Measurements from ENCODE around the gene ELN. TPM values are rescaled to one million over a fixed set of nuclear protein-coding genes. Genes with fewer than 3 reads are reported as not detected.
"Not testable (repeated sequence)": the region's sequence is repeated elsewhere in the genome, so short reads cannot be mapped to it uniquely, and the experiment has no call there.

Gene ELN
- total RNA-seq, 2 donors from 2014 or later, result not detected

GRCh38 chr7:74044366-74045350 is 16.7 kb downstream of the ELN start:
- Mint-ChIP-seq H3K4me1 (no peaks in the 10 kb centered on the region), H3K36me3 (ENCODE audit: low read depth) (no peaks in the 10 kb centered on the region), H3K27ac (no peak overlapping the region), H3K27me3 (peaks cover 14% of the 10 kb centered on the region), H3K4me3 (no peak overlapping the region)
- DNase-seq (no peak), ATAC-seq (no peak)
- H3K9me3 ChIP-seq (ENCODE audit: control insufficient read depth, low read length, poor library complexity, severe bottlenecking), result no peaks in the 10 kb centered on the region

GRCh38 chr7:74046581-74046980 is 18.6 kb downstream of the ELN start:
- ATAC-seq; H3K27me3 Mint-ChIP-seq; DNase-seq; H3K4me1 Mint-ChIP-seq; H3K27ac Mint-ChIP-seq; H3K4me3 Mint-ChIP-seq; H3K36me3 Mint-ChIP-seq (ENCODE audit: low read depth); H3K9me3 ChIP-seq (ENCODE audit: control insufficient read depth, low read length, poor library complexity, severe bottlenecking): not testable (repeated sequence)

GRCh38 chr7:74047804-74048380 is 19.9 kb downstream of the ELN start:
- H3K36me3 Mint-ChIP-seq (ENCODE audit: low read depth), result no peaks in the 10 kb centered on the region
- ATAC-seq, result no peak

GRCh38 chr7:74048999-74049599 is 21.1 kb downstream of the ELN start:
- no peak overlapping the region for H3K27ac Mint-ChIP-seq

More at GRCh38 chr7:74047804-74048380, 19.9 kb downstream of the ELN start:
- Mint-ChIP-seq H3K4me3 (no peak overlapping the region), H3K4me1 (no peaks in the 10 kb centered on the region), H3K27me3 (peaks cover 6% of the 10 kb centered on the region), H3K27ac (no peak overlapping the region)
- no peaks in the 10 kb centered on the region for H3K9me3 ChIP-seq (ENCODE audit: control insufficient read depth, low read length, poor library complexity, severe bottlenecking)
- no peak for DNase-seq

GRCh38 chr7:74049997-74050798 is 22.2 kb downstream of the ELN start:
- DNase-seq, result no peak
- Mint-ChIP-seq H3K27me3 (no peaks in the 10 kb centered on the region), H3K36me3 (ENCODE audit: low read depth) (no peaks in the 10 kb centered on the region)

More at GRCh38 chr7:74048999-74049599, 21.1 kb downstream of the ELN start:
- Mint-ChIP-seq H3K4me3 (no peak overlapping the region), H3K27me3 (no peaks in the 10 kb centered on the region), H3K4me1 (no peaks in the 10 kb centered on the region), H3K36me3 (ENCODE audit: low read depth) (no peaks in the 10 kb centered on the region)
- no peaks in the 10 kb centered on the region for H3K9me3 ChIP-seq (ENCODE audit: control insufficient read depth, low read length, poor library complexity, severe bottlenecking)
- no peak for ATAC-seq
- no peak for DNase-seq

GRCh38 chr7:74051193-74051592 is 23.2 kb downstream of the ELN start:
- no peak overlapping the region for H3K4me3 Mint-ChIP-seq
- DNase-seq, result no peak
- H3K9me3 ChIP-seq (ENCODE audit: control insufficient read depth, low read length, poor library complexity, severe bottlenecking), result no peaks in the 10 kb centered on the region
- H3K27ac Mint-ChIP-seq, result no peak overlapping the region
- H3K36me3 Mint-ChIP-seq (ENCODE audit: low read depth), result no peaks in the 10 kb centered on the region
- no peaks in the 10 kb centered on the region for H3K27me3 Mint-ChIP-seq
- no peaks in the 10 kb centered on the region for H3K4me1 Mint-ChIP-seq
- ATAC-seq, result no peak

More at GRCh38 chr7:74049997-74050798, 22.2 kb downstream of the ELN start:
- H3K27ac Mint-ChIP-seq, result no peak overlapping the region
- H3K4me3 Mint-ChIP-seq, result no peak overlapping the region
- no peaks in the 10 kb centered on the region for H3K9me3 ChIP-seq (ENCODE audit: control insufficient read depth, low read length, poor library complexity, severe bottlenecking)
- no peaks in the 10 kb centered on the region for H3K4me1 Mint-ChIP-seq
- no peak for ATAC-seq

GRCh38 chr7:74051629-74052410 is 23.8 kb downstream of the ELN start:
- no peaks in the 10 kb centered on the region for H3K27me3 Mint-ChIP-seq
- H3K4me3 Mint-ChIP-seq, result no peak overlapping the region
- H3K9me3 ChIP-seq (ENCODE audit: control insufficient read depth, low read length, poor library complexity, severe bottlenecking), result no peaks in the 10 kb centered on the region
- no peaks in the 10 kb centered on the region for H3K4me1 Mint-ChIP-seq
- H3K27ac Mint-ChIP-seq, result no peak overlapping the region
- ATAC-seq, result no peak
- DNase-seq, result no peak
- no peaks in the 10 kb centered on the region for H3K36me3 Mint-ChIP-seq (ENCODE audit: low read depth)

GRCh38 chr7:74052628-74053027 is 24.7 kb downstream of the ELN start:
- H3K4me1 Mint-ChIP-seq, result no peaks in the 10 kb centered on the region
- H3K4me3 Mint-ChIP-seq, result no peak overlapping the region
- ATAC-seq (no peak), DNase-seq (no peak)
- H3K27me3 Mint-ChIP-seq, result peaks cover under 1% of the 10 kb centered on the region
- no peaks in the 10 kb centered on the region for H3K9me3 ChIP-seq (ENCODE audit: control insufficient read depth, low read length, poor library complexity, severe bottlenecking)
- H3K36me3 Mint-ChIP-seq (ENCODE audit: low read depth), result no peaks in the 10 kb centered on the region
- H3K27ac Mint-ChIP-seq, result no peak overlapping the region

GRCh38 chr7:74053589-74054186 is 25.7 kb downstream of the ELN start:
- peaks cover 2% of the 10 kb centered on the region for H3K36me3 Mint-ChIP-seq (ENCODE audit: low read depth)

GRCh38 chr7:74056096-74056915 is 28.3 kb downstream of the ELN start:
- Mint-ChIP-seq H3K27me3 (peaks cover 12% of the 10 kb centered on the region), H3K36me3 (ENCODE audit: low read depth) (peaks cover 2% of the 10 kb centered on the region), H3K4me3 (no peak overlapping the region), H3K27ac (no peak overlapping the region), H3K4me1 (peaks cover 3% of the 10 kb centered on the region)
- H3K9me3 ChIP-seq (ENCODE audit: control insufficient read depth, low read length, poor library complexity, severe bottlenecking), result no peaks in the 10 kb centered on the region
- ATAC-seq (no peak), DNase-seq (no peak)

More at GRCh38 chr7:74053589-74054186, 25.7 kb downstream of the ELN start:
- Mint-ChIP-seq H3K27ac (no peak overlapping the region), H3K4me1 (peaks cover 3% of the 10 kb centered on the region), H3K27me3 (peaks cover 11% of the 10 kb centered on the region), H3K4me3 (no peak overlapping the region)
- H3K9me3 ChIP-seq (ENCODE audit: control insufficient read depth, low read length, poor library complexity, severe bottlenecking), result no peaks in the 10 kb centered on the region
- DNase-seq (no peak), ATAC-seq (no peak)

- ATAC-seq (no peak), DNase-seq (no peak)
- H3K27me3 Mint-ChIP-seq, result peaks cover 12% of the 10 kb centered on the region
- H3K4me3 Mint-ChIP-seq, result no peak overlapping the region
- H3K36me3 Mint-ChIP-seq (ENCODE audit: low read depth), result peaks cover 2% of the 10 kb centered on the region
- H3K9me3 ChIP-seq (ENCODE audit: control insufficient read depth, low read length, poor library complexity, severe bottlenecking), result no peaks in the 10 kb centered on the region
- peak overlapping the region; percentile 70 for H3K27ac Mint-ChIP-seq
- peaks cover 8% of the 10 kb centered on the region for H3K4me1 Mint-ChIP-seq
Observed at GRCh38 chr7:74057216-74057925, 29.4 kb downstream of the ELN start.

Data from T-helper 17 cell (primary cell).